Left hindlimb (tissue), 1 donor: ENCODE results near the gene SWI5.
"Not testable (repeated sequence)": the region's sequence is repeated elsewhere in the genome, so short reads cannot be mapped to it uniquely, and the experiment has no call there.

Experiments used
- DNase-seq: peaks from one replicate; pipeline ENCODE4 v3.0.0-alpha.2; 2018

The SWI5 gene

GRCh38 chr9:128276008-128276573 is at the start of gene SWI5:
TSS of gene SWI5 (plus strand) at chr9:128276276.
- DNase-seq = peak; percentile 99

- DNase-seq = no peak
Observed at GRCh38 chr9:128226412-128226801, 49.7 kb upstream of the SWI5 start.

- DNase-seq = not testable (repeated sequence)
Observed at GRCh38 chr9:128230897-128231296, 45.2 kb upstream of the SWI5 start.

- peak; percentile 81 for DNase-seq
Observed at GRCh38 chr9:128231638-128232527, 44.2 kb upstream of the SWI5 start.

GRCh38 chr9:128232528-128233428 is 43.3 kb upstream of the SWI5 start:
- peak; percentile 51 for DNase-seq

- peak; percentile 35 for DNase-seq
Observed at GRCh38 chr9:128233817-128234406, 42.2 kb upstream of the SWI5 start.

GRCh38 chr9:128242124-128242523 is 34.0 kb upstream of the SWI5 start:
- no peak for DNase-seq

- no peak for DNase-seq
Observed at GRCh38 chr9:128242828-128243214, 33.3 kb upstream of the SWI5 start.

- peak; percentile 92 for DNase-seq
Observed at GRCh38 chr9:128243215-128244018, 32.7 kb upstream of the SWI5 start.

- no peak for DNase-seq
Observed at GRCh38 chr9:128244091-128244836, 31.8 kb upstream of the SWI5 start.

GRCh38 chr9:128244837-128245231 is 31.2 kb upstream of the SWI5 start:
- peak; percentile 98 for DNase-seq

- peak; percentile 90 for DNase-seq
Observed at GRCh38 chr9:128245421-128246151, 30.5 kb upstream of the SWI5 start.

- DNase-seq = no peak
Observed at GRCh38 chr9:128246471-128246870, 29.6 kb upstream of the SWI5 start.

GRCh38 chr9:128247226-128247803 is 28.8 kb upstream of the SWI5 start:
- DNase-seq = no peak

GRCh38 chr9:128249558-128249907 is 26.5 kb upstream of the SWI5 start:
- no peak for DNase-seq

GRCh38 chr9:128249908-128250838 is 25.9 kb upstream of the SWI5 start:
- peak; percentile 88 for DNase-seq

- DNase-seq = no peak
Observed at GRCh38 chr9:128250839-128251731, 25.0 kb upstream of the SWI5 start.

- DNase-seq = no peak
Observed at GRCh38 chr9:128251732-128252100, 24.4 kb upstream of the SWI5 start.
